GM13976 (cell line): Measurements from ENCODE around the gene AAK1.

Experiments
- DNase-seq: peaks from one replicate; pipeline ENCODE4 v3.0.0; 2012; ENCODE audit warnings: low spot score
- CTCF ChIP-seq: IDR thresholded peaks from 2 replicates; pipeline ENCODE4 v1.5.1; 2012; ENCODE audit warnings: borderline replicate concordance, mild to moderate bottlenecking; ENCODE audit not compliant: insufficient read depth; ENCODE audit errors: extremely low read depth, missing control alignments, control extremely low read depth
- in situ Hi-C: fragments of 300-500 bp; cut with MboI; formaldehyde crosslinking; loops from one replicate; pipeline ENCODE4 v1.12.0; 2022; ENCODE audit warnings: low sequenced_read_pairs, mixed read lengths, inconsistent platforms; ENCODE audit not compliant: unreplicated experiment

Gene AAK1

DNA sequence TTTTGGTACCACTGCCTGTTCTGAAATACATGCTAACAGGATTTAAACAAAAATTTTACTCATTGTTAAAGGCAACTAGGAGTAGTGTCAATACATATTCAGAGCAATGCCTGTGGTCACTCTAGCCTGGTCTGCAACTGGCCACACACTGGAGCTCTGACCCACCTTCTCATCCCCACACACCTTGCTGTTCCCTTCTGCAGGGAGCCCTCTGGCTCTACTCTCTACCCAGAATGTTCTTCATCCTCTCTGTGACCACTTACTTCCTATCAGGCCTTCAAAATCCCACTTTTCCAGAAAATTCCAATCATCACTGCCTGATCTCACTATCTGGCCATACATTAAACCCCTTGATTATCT is 104.0 kb downstream of the AAK1 start:
- no peak for DNase-seq
- no peak for TF ChIP-seq CTCF
- in situ Hi-C loops: no loop called here

GRCh38 chr2:69538872-69539548 is 104.5 kb downstream of the AAK1 start:
- in situ Hi-C loops: no loop called here
- DNase-seq: no peak
- TF ChIP-seq CTCF: no peak

DNA sequence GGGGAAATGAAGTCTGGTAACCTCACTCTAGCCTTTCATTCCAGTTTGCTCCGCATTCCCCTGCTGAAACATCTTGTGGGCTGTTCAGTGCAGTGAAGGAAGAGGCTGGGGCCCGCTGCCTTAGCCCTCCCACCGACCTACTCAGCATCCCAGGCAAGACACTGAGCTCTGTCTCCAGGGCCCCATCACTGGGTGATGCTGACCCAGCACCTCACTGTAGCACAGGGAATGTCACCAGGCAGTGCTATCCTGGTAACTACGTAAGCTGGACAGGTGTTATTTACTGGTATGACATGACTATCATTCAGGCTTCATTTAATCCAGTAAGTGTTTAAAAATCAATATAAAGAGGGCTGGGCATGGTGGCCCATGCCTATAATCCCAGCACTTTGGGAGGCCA is 105.3 kb downstream of the AAK1 start:
- no peak for DNase-seq
- in situ Hi-C loops: no loop called here
- no peak for TF ChIP-seq CTCF

DNA sequence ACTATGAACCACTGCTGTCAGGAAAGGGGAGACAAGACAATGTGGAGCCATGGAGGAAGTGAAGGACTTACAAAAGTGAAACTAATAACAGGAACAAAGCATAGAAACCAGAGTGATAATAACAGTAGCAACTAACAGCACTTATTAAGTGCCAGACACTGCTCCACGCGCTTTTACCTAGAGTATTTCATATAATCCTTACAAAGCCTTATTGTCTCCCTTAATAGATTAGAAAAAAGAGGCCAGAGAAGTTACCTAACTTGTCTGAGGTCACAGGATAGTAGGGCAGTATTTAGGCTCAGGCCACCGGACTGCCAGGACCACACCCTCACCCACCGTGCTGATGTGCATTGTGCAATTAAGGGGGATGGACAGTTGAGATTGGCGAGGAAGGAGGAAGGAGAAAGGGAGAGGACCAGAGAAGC is 107.7 kb downstream of the AAK1 start:
- in situ Hi-C loops: no loop called here
- TF ChIP-seq CTCF: no peak
- DNase-seq: no peak

- no peak for TF ChIP-seq CTCF
- in situ Hi-C loops: no loop called here
- DNase-seq: no peak
Observed at GRCh38 chr2:69531186-69531585, 112.4 kb downstream of the AAK1 start.

DNA sequence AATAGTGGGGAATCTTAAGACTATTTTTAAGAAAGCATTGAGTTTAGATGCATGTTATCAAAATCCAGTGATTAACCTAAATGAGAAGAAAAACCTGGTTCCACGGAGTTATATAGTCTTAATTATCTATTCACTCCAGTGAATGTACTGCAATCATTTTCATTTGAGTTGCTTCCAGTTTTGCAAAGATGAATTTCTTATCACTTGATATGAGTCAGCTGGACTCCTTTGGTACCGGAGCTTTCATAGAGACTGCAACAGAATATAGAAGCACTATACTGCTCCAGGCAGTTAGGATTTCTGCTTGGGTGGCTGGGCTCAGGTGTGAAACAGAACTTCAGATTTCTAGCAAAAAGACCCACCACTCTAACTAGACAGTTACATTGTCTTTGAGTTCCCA is 114.1 kb downstream of the AAK1 start:
- in situ Hi-C loops: no loop called here

More for the DNA sequence above, 114.1 kb downstream of the AAK1 start:
- DNase-seq: no peak
- no peak for TF ChIP-seq CTCF
